GM12864 (cell line): ENCODE data around the gene SMIM22.

Experiments used
- DNase-seq: peaks from one replicate; pipeline ENCODE4 v3.0.0-alpha.2; 2011; ENCODE audit warnings: low read depth
- H3K4me3 ChIP-seq: 2 replicates; pipeline ENCODE4 v1.5.1; 2011; ENCODE audit warnings: mild to moderate bottlenecking, low read depth, low read length, control low read depth
- TF ChIP-seq, protein P1 (sequence below): IDR thresholded peaks from 2 replicates; pipeline ENCODE4 v1.5.1; 2011; ENCODE audit warnings: low read depth, mild to moderate bottlenecking, moderate library complexity, low read length, control low read depth, inconsistent platforms; ENCODE audit errors: missing control alignments

SMIM22 gene

DNA sequence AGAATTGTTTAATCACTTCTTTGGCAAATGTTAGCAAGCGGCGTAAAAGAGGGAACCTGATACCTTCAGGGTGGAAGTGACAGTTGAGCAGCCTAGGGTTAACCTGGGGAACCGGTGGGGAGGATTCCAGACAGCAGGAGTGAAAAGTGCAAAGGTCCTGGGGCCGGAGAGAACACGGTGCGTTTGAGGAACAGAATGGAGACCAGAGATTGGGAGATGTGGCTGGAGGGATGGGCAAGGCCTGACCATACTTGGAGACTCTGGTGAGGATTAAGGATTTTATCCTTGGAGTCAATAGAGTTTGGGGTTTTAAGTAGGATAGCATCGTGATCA, 25.9 kb upstream of the SMIM22 start:
- TF ChIP-seq, protein P1, sequence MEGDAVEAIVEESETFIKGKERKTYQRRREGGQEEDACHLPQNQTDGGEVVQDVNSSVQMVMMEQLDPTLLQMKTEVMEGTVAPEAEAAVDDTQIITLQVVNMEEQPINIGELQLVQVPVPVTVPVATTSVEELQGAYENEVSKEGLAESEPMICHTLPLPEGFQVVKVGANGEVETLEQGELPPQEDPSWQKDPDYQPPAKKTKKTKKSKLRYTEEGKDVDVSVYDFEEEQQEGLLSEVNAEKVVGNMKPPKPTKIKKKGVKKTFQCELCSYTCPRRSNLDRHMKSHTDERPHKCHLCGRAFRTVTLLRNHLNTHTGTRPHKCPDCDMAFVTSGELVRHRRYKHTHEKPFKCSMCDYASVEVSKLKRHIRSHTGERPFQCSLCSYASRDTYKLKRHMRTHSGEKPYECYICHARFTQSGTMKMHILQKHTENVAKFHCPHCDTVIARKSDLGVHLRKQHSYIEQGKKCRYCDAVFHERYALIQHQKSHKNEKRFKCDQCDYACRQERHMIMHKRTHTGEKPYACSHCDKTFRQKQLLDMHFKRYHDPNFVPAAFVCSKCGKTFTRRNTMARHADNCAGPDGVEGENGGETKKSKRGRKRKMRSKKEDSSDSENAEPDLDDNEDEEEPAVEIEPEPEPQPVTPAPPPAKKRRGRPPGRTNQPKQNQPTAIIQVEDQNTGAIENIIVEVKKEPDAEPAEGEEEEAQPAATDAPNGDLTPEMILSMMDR: no peak
- H3K4me3 ChIP-seq: no peak overlapping the region; the same call in 1 of the 2 replicates
- no peak for DNase-seq

DNA sequence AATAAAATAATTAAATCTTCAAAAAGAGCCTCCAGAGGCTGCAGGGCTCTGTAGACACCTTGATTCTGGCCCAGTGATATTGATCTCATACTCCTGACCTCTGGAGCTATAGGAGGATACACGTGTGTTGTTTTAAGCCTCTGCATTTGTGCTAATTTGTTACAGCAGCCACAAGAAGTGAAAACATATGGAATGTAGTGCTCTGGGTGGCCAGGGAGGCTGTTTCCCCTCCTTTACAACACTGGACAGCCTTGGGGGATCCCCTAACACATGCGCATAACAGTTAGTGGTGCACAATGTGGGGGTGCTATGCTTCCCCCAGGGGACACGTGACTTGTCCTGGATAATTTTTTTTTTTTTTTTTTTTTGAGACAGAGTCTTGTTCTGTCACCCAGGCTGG, 23.5 kb upstream of the SMIM22 start:
- TF ChIP-seq, protein P1: no peak
- no peak overlapping the region for H3K4me3 ChIP-seq
- DNase-seq: no peak

DNA sequence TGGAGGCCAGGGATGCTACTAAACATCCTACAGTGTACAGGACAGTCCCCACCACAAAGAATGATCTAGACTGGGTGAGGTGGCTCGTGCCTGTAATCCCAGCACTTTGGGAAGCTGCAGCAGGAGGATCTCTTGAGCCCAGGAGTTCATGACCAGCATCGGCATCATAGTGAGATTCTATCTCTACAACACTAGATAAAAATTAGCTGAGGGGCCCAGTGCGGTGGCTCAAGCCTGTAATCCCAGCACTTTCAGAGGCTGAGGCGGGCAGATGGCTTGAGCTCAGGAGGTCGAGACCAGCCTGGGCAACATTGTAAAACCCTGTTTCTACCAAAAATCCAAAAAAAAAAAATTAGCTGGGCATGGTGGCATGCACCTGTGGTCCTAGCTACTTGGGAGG, 22.8 kb upstream of the SMIM22 start:
- TF ChIP-seq, protein P1: no peak
- no peak for DNase-seq
- H3K4me3 ChIP-seq: no peak overlapping the region

DNA sequence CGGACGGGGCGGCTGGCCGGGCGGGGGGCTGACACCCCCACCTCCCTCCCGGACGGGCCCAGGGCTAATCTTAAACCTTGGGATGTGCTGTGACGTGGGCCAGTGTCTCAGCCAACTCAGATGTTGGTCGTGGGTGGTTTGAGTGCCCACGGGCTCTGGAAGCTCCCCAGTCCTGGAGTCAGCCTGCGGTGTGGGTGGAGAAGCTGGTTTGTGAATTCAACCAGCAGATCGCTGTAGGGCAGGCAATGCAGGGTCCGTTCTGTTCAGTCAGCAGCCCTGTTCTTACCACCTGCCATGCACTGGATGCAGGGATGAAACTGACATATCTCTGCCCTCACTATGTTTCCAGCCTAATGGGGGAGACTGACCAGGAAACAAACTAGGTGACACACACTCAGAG, 20.2 kb upstream of the SMIM22 start:
- TF ChIP-seq, protein P1: no peak
- H3K4me3 ChIP-seq: no peak overlapping the region
- DNase-seq: no peak

DNA sequence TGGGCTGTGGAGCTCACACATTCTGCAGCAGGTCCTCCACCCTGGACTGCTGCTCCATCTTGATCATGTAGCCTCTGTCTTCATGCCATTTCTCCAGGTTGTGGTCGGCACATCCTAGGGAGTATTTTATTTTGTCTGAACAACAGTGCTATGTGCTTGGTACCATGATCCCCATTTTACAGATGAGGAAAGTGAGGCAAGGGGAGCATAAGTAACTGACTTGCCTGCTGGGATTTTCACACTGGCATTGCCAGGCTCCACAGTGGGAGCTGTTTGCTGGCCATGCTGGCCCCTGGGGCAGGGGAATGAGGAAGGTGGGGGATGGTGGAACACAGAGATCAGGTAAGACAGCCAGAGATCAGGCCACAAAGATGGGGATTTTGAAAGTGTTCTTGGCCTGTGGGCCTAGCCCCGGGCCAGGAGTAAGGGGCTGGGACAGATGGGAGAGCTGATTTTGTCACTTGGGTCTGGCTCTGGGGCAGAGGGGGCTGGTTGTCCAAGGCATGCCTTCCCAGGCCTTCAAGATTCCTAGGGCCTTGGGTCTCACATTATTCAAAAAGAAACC, 18.9 kb upstream of the SMIM22 start:
- TF ChIP-seq, protein P1: no peak
- H3K4me3 ChIP-seq: no peak overlapping the region
- no peak for DNase-seq

DNA sequence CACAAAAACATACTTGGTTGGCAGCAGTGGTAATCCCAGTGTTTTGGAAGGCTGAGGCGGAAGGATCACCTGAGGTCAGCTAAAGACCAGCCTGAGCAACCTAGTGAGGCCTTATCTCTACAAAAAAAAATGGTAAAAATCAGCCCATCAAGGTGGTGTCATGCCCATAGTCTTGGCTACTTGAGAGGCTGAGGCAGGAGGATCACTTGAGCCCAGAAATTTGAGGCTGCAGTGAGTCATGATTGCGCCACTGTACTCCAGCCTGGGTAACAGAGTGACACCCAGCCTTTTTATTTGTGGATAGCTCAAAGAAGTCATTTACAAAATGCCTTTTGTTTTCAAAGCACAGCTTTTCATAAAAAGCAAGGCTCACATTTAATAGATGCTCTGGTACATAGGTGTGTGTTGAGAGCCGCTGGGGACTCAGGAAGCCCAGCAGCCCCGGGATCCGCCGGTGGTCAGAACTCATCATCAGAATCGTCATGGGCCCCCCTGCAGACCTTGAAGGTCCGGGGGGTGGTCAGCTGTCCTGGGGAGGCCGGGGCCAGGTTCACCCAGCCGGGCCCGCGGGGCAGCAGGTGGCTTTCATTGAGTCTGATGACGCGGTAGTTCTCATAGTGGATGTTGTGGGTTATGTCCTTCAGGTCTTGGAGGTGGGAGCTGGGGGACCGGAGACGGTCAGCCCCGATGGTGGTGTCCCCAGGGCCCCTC, 17.7 kb upstream of the SMIM22 start:
- no peak for DNase-seq
- no peak overlapping the region for H3K4me3 ChIP-seq
- TF ChIP-seq, protein P1: no peak

DNA sequence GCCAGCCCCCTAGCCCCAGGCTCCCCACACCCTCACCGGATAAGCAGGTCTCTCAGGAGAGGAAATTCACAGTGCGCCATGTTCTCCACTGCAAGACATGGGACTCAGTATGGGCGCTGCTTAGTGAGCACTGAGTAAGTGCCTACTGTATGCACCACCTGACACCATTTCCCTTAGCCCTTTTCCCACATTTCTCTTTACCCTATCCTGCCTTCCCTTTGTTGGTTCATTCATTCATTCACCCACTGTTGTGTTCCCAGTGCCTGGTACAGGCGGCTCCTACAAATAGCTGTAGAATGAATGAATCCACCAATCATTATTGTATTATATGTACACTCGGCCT, 17.1 kb upstream of the SMIM22 start:
- TF ChIP-seq, protein P1: no peak
- DNase-seq: no peak
- H3K4me3 ChIP-seq: no peak overlapping the region
